GM21447 (cell line): ENCODE data around the gene ZNF333.

Experiments
- ATAC-seq: cut with Tn5 transposase; IDR thresholded peaks from one replicate; pipeline ENCODE4 v1.9.1; 2021; ENCODE audit not compliant: unreplicated experiment

ZNF333 gene

DNA sequence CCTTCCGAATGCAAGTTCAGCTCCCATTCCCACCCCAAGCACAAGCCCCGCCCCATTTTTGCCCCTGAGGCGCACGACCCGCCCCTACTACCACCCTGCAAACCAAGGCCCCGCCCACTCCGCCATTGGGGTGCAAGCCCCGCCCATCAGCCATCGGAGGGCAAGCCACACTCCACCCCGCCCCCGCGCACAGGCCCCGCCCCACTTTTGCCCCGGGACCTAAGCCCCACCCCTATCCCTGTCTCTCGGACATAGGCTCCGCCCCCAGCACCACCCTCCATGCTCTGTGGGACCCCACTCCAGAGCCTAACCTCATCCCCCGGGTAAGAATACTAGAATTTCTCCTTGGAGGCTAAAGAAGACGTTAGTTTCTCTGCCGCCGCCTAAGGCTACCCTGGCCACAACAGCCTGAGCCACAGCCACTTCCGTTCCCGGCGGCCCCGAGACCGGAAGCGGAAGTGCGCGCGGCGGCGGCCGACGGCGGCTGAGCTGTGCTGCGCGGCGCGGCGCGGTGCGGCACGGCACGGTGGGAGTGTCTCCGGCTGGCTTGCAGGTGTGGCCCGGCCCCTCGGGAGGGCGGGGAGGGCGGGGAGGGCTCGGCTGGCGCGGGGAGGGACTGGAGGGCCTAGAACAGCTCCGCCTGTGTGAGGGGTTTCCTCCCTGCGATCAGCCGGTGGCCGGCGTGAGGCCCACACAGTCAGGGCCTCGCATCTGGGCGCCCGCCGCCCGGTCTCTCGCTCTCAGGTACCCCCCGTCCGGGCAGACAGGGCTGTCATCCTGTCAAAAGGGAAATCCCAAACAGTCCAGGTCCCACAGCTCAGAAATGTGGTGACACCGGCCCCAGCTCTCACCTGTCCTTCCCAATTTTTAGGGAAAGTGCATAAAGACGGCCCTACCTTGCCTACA, at the start of gene ZNF333:
Gene ZNF333 (plus strand): TSS at position 451 of the 906 bp plus-strand sequence. CDS start 3,444 bp downstream, outside the sequence.
- ATAC-seq, result peak; percentile 83

DNA sequence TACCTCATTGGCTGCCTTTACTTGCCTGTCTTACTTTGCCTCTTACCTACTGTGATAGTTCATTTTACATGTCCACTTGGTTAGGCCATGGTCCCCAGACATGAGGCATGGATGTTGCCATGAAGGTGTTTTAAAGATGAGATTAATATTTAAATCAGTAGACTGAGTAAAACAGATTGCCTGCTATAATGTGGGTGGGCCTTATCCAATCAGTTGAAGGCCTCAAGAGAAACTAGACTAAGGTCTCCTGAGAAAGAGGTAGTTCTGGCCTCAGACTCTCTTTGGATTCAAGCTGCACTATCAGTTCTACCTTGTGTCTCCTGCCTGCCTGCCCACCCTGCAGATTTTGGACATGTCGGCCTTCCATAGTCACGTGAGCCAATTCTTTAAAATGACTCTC, 41.3 kb upstream of the ZNF333 start:
- ATAC-seq, result no peak

DNA sequence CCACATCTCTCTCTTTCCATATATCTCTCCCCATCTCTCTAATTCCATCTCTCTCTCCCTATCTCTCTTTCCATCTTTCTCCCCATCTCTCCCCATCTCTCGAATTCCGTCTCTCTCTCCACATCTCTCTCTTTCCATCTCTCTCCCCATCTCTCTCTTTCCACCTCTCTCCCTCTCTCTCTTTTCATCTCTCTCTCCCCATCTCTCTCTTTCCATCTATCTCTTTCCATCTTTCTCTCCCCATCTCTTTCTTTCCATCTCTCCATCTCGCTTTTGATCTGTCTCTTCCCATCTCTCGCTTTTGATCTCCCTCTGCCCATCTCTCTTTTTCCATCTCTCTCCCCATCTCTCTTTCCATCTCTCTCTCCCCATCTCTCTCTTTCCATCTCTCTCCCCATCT, 40.8 kb upstream of the ZNF333 start:
- no peak for ATAC-seq

DNA sequence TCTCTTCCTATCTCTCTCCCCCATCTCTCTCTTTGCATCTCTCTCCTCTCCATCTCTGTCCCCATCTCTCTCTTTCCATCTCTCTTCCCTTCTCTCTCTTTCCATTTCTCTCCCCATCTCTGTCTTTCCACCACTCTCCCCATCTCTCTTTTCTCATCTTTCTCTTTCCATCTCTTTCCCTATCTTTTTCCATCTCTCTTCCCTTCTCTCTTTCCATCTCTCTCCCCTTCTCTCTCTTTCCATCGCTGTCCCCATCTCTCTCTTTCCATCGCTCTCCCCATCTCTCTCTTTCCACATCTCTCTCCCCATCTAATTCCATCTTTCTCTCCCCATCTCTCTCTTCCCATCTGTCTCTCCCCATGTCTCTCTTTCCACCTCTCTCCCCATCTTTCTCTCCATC, 39.7 kb upstream of the ZNF333 start:
- ATAC-seq, result no peak

DNA sequence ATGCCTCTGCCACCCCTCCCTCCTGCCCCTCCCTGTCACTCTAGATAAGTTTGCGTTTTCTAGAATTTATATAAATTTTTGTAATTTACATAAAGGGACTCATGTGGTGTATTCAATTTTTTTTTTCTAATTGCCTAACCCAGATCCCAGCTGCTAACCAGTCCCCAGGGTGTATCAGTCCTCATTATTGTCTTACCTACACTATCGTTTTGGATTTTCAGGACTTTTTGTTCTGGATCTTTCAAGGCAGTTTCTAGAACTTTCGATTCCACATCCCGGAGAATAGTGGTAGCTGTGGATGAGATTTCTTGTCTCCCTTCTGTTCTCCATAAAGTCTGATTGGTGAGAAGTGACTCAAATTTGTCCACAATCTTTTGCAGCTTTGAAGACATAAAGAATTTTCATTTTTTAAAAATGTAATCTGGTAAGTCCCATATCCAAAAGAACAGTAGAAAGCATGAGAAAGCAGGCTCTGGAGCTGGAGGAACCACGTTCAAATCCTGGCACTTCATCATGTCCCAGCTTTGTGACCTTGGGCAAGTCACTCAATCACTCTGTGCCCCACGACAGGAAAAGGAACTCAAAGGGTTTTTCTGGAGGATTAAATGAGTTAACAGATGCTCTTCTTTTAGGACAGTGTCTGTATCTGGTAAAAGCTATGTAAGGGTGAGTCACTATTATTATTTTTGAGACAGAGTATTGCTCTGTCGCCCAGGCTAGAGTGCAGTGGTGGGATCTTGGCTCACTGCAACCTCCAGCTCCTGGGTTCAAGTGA, 34.9 kb upstream of the ZNF333 start:
- ATAC-seq, result no peak

DNA sequence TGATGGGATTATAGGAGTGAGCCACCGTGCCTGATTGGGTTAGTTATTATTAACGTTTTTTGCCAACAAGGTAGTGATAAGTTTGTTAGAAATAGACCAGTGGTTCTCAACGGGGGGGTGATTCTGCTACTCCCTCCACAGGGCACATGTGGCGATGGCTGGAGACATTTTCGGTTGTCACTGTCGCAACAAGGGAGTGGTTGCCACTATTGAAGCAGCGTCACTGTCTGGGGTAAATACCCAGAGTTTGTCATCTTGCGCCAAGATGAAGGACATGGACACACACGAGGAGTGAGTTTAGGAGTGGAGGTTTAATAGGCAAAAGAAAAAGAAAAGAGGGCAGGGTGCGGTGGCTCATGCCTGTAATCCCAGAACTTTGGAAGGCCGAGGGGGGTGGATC, 34.1 kb upstream of the ZNF333 start:
- ATAC-seq, result no peak

DNA sequence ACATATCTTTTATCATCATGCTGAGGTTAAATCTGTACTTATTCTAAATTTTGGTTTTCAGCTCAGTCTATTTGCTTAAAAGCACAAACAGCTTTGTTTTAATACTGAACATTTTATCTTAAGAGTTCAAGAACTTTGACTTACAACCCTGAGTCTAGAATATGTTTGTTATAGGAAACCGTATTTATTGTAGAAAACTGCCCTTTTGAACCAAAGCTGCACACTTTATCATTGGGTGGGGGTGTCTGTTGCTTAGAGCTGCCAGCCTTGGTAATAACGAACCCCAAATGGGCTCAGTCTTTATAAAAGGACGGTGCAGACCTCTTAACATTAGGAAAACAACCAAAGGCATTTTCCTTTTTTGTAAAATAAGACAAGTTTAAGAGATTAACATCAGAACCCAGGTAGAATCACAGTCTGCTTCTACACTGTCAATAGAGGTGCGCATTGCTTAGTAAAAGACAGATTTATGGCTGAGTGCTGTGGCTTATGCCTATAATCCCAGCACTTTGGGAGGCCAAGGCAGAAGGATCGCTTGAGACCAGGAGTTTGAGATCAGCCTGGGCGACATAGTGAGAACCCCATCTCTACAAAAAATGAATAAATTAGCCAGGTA, 29.9 kb upstream of the ZNF333 start:
- no peak for ATAC-seq

DNA sequence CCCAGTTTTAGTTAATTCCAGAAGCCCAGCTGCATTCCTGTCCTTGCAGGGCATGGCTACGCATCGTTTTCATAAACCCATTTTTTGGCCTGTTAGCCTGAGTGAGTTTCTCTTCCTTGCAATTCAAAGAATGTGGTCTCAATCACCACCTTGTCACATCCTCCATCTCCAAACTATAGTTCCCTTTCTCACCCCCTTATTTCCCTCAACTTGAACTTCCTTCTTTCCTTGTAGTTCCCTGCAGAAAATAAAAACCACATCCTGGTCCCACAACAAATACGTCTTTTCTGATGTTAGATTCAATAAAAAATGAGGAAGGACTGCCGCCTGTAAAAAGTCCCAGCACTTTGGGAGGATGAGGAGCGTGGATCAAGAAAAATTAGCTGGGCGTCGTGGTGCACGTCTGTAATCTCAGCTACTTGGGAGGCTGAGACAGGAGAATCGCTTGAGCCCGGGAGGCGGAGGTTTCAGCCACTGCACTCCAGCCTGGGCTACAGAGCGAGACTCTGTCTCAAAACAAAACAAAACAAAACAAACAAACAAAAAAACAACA, 28.4 kb upstream of the ZNF333 start:
- no peak for ATAC-seq

DNA sequence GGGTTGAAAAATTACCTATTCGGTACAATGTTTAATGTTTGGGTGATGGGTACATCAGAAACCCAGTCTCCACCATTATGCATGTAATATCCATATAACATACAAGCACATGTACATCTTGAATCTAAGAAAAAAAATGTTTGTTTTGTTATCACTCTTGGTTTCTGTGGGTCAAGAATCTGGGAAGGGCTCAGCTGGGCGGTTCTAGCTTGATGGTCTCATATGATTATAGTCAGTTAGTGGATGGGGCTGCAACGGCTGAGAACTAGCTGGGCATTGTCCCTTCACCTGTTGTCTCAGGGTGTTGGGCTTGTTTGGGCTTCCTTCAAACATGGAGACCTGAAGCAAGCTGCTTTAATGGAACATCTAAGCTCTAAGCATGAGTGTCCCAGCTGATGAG, 19.9 kb upstream of the ZNF333 start:
- ATAC-seq, result no peak

DNA sequence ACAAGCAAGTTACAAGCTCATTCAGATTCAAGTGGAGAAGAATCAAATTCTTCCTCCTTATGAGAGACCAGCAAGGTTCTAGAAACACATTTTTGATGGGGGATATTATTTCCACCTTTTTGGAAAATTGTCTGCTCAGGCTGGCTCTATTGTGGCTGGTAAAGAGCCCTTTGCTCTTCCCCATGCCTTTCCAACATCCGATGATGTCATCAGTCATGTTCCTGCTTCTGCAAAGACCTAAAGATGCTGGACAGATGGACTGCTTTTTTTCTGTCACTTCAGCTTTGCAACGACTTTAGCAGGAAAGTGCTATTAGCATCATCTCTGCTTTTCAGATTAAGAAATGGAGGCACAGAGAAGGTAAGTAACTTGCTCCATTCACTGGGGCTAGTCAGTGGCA, 19.4 kb upstream of the ZNF333 start:
- no peak for ATAC-seq

DNA sequence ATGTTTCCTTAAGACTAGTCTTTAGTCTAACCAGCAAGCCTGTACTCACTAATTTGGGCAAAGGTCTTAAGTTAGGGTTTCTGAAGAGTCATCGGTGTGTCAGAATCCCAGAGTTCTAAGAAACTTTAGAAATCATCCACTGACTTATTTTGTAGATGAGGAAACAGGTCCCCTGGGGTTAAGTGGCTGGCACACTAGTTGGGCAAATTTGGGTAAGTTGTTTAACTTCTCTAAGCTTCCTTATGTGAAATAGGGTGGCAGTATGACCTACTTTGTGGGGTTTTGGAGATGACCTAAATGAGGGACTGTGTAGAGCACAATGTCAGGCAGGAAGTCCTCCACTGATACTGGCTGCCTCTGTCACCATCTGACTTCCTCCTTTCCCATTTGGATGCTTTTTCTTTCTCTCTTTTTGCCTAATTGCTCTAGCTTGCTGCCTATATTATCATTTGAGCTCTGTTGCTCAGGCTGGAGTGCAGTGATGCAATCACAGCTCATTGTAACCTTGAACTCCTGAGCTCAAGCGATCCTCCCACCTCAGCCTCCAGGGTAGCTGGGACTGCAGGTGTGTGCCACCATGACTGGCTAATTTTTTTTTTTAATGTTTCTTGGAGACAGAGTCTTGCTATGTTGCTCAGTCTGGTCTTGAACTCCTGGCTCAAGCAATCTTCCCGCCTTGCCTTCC, 17.5 kb upstream of the ZNF333 start:
- ATAC-seq, result no peak

DNA sequence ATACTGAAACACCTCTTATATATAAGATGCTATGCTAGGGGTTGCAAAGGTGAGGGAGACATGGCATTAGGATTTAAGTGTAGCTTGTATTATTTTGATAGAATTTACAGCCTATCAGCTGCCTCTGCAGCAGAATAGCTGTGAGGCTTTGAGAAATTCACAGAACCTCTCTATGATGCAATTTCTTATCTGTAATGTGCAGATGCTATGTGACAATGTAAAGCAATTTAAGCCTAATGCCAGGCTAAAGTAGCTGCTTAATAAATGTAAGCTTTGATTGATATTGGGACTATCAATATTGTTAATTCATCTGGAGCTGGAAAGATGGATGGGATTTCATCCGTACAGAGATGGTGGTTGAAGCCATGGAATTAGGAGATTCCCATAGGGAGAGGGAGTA, 16.8 kb upstream of the ZNF333 start:
- no peak for ATAC-seq

DNA sequence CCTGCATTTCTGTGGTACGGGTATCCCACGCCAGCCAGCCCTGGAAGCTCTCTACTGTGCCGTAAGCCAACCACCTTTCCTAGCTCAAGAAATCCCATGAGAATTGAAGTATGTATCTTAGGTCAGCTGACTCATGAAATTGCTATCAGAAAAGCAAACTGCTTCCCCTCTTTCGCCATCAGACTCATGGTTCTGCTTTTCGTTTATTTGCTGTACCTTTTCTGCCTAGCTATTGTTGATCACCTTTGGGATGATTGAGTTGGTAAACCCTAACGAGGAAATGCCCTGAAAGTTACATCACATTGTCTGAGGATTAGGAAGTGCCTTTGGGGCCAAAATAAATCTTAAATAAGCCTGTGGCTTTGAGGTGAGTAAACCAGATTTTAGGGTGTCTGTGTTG, 15.1 kb upstream of the ZNF333 start, which contains the start of gene ADGRE3:
Gene ADGRE3 (minus strand): TSS at position 81 of the 400 bp plus-strand sequence. CDS start 74 bp downstream, at position 7.
- no peak for ATAC-seq

DNA sequence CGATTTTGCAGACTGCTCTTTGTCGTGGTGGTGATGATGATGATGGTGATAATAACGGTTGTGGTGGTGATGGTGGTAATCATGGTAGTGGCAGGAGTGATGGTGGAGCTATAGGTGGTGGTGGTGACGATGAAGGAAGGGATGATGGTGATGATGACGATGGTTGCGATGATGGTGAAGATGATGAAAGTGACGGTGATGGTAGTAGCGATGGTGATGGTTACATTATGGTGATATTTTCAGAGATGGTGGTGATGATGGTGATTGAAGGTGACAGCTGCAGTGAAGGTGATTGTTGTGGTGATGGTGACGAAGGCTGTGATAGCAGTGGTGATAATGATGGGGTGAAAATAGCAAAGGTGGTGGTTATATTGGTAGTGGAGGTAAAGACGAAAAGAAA, 13.1 kb upstream of the ZNF333 start:
- no peak for ATAC-seq

DNA sequence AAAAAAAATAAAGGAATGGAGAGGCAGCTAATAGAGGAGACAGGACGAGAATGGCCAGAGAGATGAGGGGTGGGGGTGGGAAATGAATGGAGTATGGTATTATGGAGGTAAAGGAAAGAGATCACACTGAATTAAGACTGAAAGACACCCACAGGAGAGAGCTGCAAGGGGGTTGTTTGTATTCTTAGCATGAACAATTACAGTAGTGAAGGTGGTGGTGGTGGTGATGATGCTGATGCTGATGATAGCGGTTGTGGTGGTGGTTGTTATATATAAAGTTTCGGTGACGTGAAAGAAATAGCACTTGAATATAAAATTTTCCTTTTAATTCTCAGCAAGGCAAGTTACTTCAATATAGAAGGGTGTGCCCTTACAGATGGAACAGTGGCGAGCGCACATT, 12.4 kb upstream of the ZNF333 start:
- ATAC-seq, result no peak

DNA sequence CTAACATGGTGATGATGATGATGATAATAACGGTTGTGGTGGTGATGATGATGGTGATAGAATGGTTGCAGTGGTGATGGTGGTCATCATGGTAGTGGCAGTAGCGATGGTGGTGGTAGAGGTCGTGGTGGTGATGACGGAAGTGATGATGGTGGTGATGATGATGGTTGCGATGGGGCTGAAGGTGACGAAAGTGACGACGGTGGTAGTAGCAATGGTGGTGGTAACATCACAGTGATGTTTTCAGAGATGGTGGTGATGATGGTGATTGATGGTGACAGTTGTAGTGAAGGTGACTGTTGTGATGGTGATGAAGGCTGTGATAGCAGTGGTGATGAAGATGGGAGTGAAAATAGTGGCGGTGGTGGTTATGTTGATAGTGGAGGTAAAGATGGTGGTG, 11.6 kb upstream of the ZNF333 start:
- ATAC-seq, result no peak

DNA sequence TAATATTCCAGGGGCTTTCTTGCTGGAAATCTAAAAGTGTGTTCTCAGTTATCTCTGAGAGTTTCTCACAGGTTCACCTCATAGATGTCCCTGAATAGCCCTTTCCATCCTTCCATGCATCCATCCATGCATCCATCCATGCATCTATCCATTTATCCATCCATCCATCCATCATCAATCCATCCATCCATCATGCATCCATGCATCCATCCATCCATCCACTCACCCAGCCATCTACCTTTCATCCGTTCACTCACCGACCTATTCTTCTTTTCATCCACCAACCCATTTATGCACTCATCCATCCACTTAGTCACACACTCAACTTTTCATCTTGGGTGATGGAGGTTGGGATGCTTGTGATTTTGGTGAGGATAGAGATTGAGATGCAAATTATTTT, 7.8 kb upstream of the ZNF333 start:
- no peak for ATAC-seq

DNA sequence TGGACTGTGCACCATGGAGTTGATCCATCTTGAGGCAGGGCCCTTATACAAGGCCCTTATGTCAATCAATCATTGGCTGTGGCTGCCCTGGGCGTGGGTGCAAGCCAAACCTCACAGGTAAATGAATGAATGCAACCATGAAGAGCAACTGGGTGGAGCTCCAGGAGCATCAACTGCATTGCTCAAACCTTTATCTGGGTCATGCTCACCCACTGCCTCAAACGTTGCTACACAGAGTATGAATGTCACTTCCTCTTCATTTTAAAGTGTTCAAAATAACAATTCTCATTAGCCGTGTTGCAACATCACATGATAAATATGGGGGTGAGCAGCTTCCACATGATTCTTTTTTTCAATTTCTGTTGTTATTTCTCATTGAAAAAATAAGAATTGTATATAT, 6.4 kb upstream of the ZNF333 start:
- no peak for ATAC-seq

DNA sequence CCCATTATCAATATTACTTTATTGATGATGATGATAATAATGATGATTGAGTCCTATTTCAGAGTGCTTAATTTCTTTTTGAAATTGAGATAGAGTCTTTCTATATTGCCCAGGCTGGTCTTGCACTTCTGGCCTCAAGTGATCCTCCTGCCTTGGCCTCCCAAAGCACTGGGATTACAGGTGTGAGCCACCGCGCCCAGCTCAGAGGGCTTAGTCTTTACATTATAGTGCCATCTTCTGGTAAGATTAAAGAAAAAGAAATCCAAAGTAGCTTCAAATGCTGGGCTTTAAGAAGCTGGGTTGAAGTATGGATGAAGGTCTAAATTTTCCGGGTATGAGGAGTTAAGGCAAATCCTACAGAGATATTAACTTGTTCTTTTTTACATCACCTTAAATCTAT, 3.4 kb upstream of the ZNF333 start:
- no peak for ATAC-seq

DNA sequence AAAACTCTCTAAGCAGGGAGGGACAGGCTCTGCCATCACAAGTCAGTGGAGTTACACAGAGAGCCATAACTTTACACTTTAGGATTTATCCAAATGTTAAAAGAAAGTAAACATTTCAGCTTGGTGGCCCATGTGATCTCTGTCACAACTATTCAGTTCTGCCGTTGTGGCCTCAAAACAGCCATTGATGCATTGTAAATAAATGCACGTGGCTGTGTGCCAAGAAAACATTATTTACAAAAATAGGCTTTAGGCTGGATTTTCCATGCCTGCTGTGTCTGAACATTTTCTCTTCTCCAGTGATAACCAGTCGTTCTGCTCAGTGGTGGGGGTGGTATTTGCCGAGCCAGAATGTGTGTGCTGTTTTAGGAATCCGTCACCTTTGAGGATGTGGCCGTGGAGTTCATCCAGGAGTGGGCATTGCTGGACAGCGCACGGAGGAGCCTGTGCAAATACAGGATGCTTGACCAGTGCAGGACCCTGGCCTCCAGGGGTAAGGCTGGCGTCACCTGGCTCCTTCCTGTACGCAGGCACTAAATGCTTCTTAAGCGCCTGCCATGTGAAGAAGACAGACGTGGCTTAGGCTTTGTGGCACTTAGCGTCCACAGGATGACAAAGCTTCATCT, 4.9 kb downstream of the ZNF333 start:
- ATAC-seq, result no peak
